Measurements from ENCODE around the gene KCNJ6. TPM values are rescaled to one million over a fixed set of nuclear protein-coding genes. Genes with fewer than 3 reads are reported as not detected.

Gene KCNJ6, protein sequence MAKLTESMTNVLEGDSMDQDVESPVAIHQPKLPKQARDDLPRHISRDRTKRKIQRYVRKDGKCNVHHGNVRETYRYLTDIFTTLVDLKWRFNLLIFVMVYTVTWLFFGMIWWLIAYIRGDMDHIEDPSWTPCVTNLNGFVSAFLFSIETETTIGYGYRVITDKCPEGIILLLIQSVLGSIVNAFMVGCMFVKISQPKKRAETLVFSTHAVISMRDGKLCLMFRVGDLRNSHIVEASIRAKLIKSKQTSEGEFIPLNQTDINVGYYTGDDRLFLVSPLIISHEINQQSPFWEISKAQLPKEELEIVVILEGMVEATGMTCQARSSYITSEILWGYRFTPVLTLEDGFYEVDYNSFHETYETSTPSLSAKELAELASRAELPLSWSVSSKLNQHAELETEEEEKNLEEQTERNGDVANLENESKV
- total RNA-seq, result under 1 TPM in 1 of 4 donors, not detected in 3; 0.62 TPM

DNA sequence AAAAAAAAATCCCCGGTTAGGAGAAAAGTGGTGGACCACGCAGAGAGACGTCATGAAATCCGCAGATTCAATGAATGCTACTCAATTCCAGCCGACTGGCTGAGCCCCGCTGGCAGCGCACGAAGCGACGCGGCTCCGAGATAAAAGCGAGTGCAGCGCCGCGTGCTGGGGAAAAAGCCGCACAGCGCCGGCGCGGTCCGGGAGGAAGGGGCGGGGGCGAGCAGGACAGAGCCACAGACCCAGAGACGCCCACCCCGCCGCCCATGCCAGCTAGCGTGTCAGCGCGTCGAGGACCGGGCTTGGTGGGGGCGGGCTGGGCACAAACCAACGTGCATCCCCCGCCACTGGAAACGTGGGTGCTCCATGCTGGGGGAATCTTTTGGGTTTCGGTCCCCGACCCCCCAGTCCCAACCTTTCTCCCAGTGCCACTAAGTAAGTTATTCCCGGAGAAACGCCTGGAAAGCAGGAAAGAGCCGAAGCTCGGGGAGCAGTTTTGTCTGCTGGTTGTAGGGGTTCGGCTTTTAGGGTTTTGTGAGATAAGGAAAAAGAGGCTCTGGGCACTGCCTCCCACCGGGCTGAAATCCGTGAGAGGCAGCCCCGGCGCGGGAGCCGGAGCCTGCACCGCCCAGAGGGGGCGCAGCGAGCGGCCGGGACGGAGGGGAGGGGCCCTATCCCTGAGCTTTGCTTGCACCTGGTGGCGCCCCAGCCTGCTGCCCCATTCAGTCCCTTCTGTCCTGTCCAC lies at the start of gene KCNJ6:
TSS of gene KCNJ6 (minus strand) at position 148 of the 742 bp plus-strand sequence. CDS start 75,775 bp downstream, outside the sequence.
- Histone ChIP-seq H3K36me3 (no peaks in the 10 kb centered on the region), H3K9me3 (no peaks in the 10 kb centered on the region), H3K27ac (no peak within 1 kb of the TSS), H3K27me3 (peaks cover 4 to 31% of the 10 kb centered on the region in 2 donors), H3K4me3 (no peak within 1 kb of the TSS), H3K4me1 (peaks cover 0 to 13% of the 10 kb centered on the region in 2 donors)
- no peak for TF ChIP-seq POLR2A (IDR thresholded peaks at IDR 0.05)
- TF ChIP-seq, protein P1, sequence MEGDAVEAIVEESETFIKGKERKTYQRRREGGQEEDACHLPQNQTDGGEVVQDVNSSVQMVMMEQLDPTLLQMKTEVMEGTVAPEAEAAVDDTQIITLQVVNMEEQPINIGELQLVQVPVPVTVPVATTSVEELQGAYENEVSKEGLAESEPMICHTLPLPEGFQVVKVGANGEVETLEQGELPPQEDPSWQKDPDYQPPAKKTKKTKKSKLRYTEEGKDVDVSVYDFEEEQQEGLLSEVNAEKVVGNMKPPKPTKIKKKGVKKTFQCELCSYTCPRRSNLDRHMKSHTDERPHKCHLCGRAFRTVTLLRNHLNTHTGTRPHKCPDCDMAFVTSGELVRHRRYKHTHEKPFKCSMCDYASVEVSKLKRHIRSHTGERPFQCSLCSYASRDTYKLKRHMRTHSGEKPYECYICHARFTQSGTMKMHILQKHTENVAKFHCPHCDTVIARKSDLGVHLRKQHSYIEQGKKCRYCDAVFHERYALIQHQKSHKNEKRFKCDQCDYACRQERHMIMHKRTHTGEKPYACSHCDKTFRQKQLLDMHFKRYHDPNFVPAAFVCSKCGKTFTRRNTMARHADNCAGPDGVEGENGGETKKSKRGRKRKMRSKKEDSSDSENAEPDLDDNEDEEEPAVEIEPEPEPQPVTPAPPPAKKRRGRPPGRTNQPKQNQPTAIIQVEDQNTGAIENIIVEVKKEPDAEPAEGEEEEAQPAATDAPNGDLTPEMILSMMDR (IDR thresholded peaks at IDR 0.05), result peak in 1 of 4 experiments; percentile 17
- no peak for DNase-seq
- intact Hi-C loops (cut with DNase I; ENCODE audit: low total_unique reads), result no loop called here

DNA sequence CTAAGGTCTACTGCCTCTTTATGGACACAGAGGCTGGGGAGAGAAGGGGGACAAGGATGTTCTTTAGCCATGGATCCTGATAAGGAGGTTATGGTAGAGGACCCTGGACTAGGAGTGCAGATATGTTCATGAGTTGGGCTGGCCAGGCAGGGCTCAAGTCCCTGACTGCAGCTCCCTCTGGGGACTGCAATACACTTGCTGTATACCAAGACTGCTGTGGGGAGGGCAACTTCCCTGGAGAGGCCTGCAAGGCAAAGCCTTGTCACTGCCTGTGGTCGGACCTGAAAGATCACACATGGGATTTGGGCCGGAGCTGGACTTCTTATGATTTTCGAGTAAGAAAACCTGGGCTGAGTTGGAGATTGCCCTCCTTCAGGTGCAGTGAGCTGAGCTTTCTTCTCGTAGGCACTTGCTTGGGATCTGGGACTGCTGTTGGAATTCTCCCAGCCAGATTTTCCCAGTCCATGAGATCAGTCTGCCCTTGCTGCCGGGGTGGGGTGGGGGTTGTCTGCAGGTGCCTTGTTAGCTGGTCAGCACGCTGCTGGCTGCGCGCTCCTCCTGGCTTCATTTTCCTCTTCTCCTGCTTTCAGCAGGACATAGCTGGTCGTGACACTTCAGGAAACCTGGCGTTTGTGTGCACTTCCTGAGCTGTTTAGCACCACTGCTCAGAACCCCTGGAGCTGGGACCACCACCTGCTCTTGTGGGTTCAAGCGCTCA lies 49.0 kb upstream of the KCNJ6 start:
- DNase-seq, result no peak
- TF ChIP-seq, protein P1 (IDR thresholded peaks at IDR 0.05), result no peak
- TF ChIP-seq POLR2A (IDR thresholded peaks at IDR 0.05), result no peak
- Histone ChIP-seq H3K36me3 (no peaks in the 10 kb centered on the region), H3K9me3 (no peaks in the 10 kb centered on the region), H3K4me3 (no peak overlapping the region), H3K27me3 (no peaks in the 10 kb centered on the region), H3K27ac (no peak overlapping the region), H3K4me1 (no peaks in the 10 kb centered on the region)
- intact Hi-C loops (cut with DNase I; ENCODE audit: low total_unique reads), result loop anchor here (10.0 kb wide), 1 partner anchor 250 kb away; no protein-coding TSS in a partner anchor

DNA sequence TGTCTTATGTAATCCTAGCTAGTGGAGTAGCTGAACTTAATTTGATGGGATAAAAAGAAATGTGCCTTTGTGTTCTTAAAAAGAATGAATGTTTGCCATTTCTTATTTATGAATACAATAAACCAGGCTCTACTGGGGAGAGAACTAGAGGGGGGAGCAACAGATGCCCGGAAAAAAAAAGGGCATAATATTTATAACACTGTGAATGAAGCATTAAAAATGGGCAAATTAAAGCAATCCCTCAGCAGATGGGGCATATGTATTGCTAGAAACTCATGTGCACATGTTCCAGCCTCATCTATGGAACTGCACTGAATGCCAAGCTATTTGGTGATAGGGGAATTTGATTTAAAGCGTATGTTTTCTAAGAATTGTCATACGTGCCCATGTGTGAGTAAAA lies 42.3 kb upstream of the KCNJ6 start:
- H3K9me3 ChIP-seq, result no peaks in the 10 kb centered on the region
- no peaks in the 10 kb centered on the region for H3K36me3 ChIP-seq
- intact Hi-C loops (cut with DNase I; ENCODE audit: low total_unique reads), result no loop called here
- DNase-seq, result no peak
- H3K27ac ChIP-seq, result no peak overlapping the region
- H3K27me3 ChIP-seq, result no peaks in the 10 kb centered on the region
- H3K4me1 ChIP-seq, result no peaks in the 10 kb centered on the region
- no peak overlapping the region for H3K4me3 ChIP-seq
- no peak for TF ChIP-seq POLR2A (IDR thresholded peaks at IDR 0.05)
- TF ChIP-seq, protein P1 (IDR thresholded peaks at IDR 0.05), result no peak

DNA sequence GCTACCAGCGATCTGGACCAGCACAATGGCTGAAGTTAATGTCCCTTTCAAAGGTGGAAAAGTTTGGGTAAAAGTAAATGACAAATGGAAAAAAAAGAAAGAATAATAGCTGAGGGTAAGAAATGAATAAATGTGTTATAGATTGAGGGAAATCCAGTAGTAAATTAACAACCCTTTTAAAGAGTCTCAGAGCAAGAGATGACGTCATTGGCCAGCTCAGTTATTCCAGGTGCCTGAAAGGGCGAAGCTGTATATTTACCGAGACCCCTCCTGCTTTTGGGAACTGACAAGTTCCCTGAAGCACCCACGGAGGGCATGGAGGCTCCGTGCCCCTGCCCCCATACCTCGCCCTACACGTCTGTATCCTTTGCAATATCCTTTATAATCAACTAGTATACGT lies 40.5 kb upstream of the KCNJ6 start:
- Histone ChIP-seq H3K4me3 (no peak overlapping the region), H3K36me3 (no peaks in the 10 kb centered on the region), H3K27me3 (no peaks in the 10 kb centered on the region), H3K4me1 (no peaks in the 10 kb centered on the region), H3K27ac (no peak overlapping the region), H3K9me3 (no peaks in the 10 kb centered on the region)
- intact Hi-C loops (cut with DNase I; ENCODE audit: low total_unique reads), result no loop called here
- TF ChIP-seq, protein P1 (IDR thresholded peaks at IDR 0.05), result no peak
- TF ChIP-seq POLR2A (IDR thresholded peaks at IDR 0.05), result no peak
- no peak for DNase-seq

Data from uterus (tissue), 4 donors.